ENCODE data around the gene TMEM167A. TPM values are rescaled to one million over a fixed set of nuclear protein-coding genes. Genes with fewer than 3 reads are reported as not detected.

TMEM167A gene
- total RNA-seq (2022; extraction: Qiagen RNA extraction) = 52.3 to 89.0 TPM (median 75.5 TPM) in 5 replicates

GRCh38 chr5:83076742-83077661, at the start of gene TMEM167A, which contains the start of gene XRCC4:
TMEM167A (minus strand) TSS chr5:83077394; CDS start chr5:83077323, 71 bp downstream.
XRCC4 (plus strand) TSS chr5:83077547; CDS start chr5:83104920, 27,373 bp downstream.

Other genes with a start within 250 kb of the TMEM167A start
- 8.8 to 12.8 TPM (median 9.3 TPM) in 5 replicates for gene XRCC4, start 153 bp upstream of the TMEM167A start, total RNA-seq (2022; extraction: Qiagen RNA extraction)